Measurements from ENCODE around the gene RALGAPB.

GRCh38 chr20:38472513-38473366 is at the start of gene RALGAPB:
- TF ChIP-seq CTCF (IDR thresholded peaks at IDR 0.05): peak in 5 of 7 experiments; percentile 29 to 56 (median 47)
- TF ChIP-seq POLR2A (IDR thresholded peaks at IDR 0.05): peak; percentile 75 to 95 (median 93)

All from body of pancreas (tissue), 4 donors.